GM23338 (cell line): ENCODE data around the gene OSBPL7. TPM values are rescaled to one million over a fixed set of nuclear protein-coding genes. Genes with fewer than 3 reads are reported as not detected.
A peak's percentile ranks its signal among the peaks of the same experiment; 100 is the strongest.

Source experiments
- ATAC-seq: fragments of 200-7000 bp; cut with Tn5 transposase; 3 replicates; pipeline ENCODE4 v1.9.1; 2020
- DNase-seq: peaks from one replicate; pipeline ENCODE4 v3.0.0-alpha.2; 2015; ENCODE audit warnings: low spot score
- H2AFZ ChIP-seq: fragments of 200-600 bp; sonication (generic); 2 replicates; pipeline ENCODE4 v1.8.0; 2016; ENCODE audit warnings: antibody characterized with exemption, mild to moderate bottlenecking, moderate library complexity
- H3F3A ChIP-seq: fragments of 200-600 bp; sonication (generic); replicated peaks from 2 replicates; pipeline ENCODE4 v1.8.0; 2017; ENCODE audit warnings: antibody characterized with exemption, mixed run types, low read depth
- H3K27ac ChIP-seq: fragments of 200-600 bp; sonication (generic); 2 replicates; pipeline ENCODE4 v1.6.1; 2016; ENCODE audit warnings: low read depth
- H3K27me3 ChIP-seq: fragments of 200-600 bp; sonication (generic); 2 replicates; pipeline ENCODE4 v1.8.0; 2016; ENCODE audit warnings: mild to moderate bottlenecking, mixed run types, moderate library complexity; ENCODE audit not compliant: insufficient read depth
- H3K36me3 ChIP-seq: fragments of 200-600 bp; sonication (generic); 2 replicates; pipeline ENCODE4 v1.8.0; 2016; ENCODE audit warnings: mild to moderate bottlenecking; ENCODE audit not compliant: insufficient read depth
- H3K4me1 ChIP-seq: fragments of 200-600 bp; sonication (generic); 2 replicates; pipeline ENCODE4 v1.8.0; 2016; ENCODE audit warnings: mild to moderate bottlenecking, moderate library complexity; ENCODE audit not compliant: insufficient read depth
- H3K4me2 ChIP-seq: fragments of 200-600 bp; sonication (generic); 2 replicates; pipeline ENCODE4 v1.7.1; 2017; ENCODE audit warnings: mixed run types
- H3K4me3 ChIP-seq: fragments of 200-600 bp; sonication (generic); 2 replicates; pipeline ENCODE4 v1.6.1; 2016; ENCODE audit warnings: mixed run types
- H3K79me2 ChIP-seq: fragments of 200-600 bp; sonication (generic); replicated peaks from 2 replicates; pipeline ENCODE4 v1.8.0; 2017; ENCODE audit warnings: mild to moderate bottlenecking; ENCODE audit not compliant: insufficient read depth
- H3K9me2 ChIP-seq: fragments of 200-600 bp; sonication (generic); 2 replicates; pipeline ENCODE4 v1.8.0; 2017; ENCODE audit not compliant: insufficient read depth
- H4K20me1 ChIP-seq: fragments of 200-600 bp; sonication (generic); replicated peaks from 2 replicates; pipeline ENCODE4 v1.8.0; 2017; ENCODE audit warnings: mild to moderate bottlenecking; ENCODE audit not compliant: insufficient read depth
- H3K27ac Mint-ChIP-seq: 2 replicates; pipeline ENCODE4 v1.8.0; 2020; ENCODE audit warnings: inconsistent platforms, mild to moderate bottlenecking, moderate library complexity, mixed read lengths
- H3K27me3 Mint-ChIP-seq: 3 replicates; pipeline ENCODE4 v1.8.0; 2022; ENCODE audit warnings: low read depth, mild to moderate bottlenecking, moderate library complexity, mixed read lengths, inconsistent platforms; ENCODE audit not compliant: insufficient read depth, poor library complexity
- H3K36me3 Mint-ChIP-seq: 3 replicates; pipeline ENCODE4 v1.8.0; 2021; ENCODE audit warnings: low read depth, mild to moderate bottlenecking, inconsistent platforms, moderate library complexity, mixed read lengths
- H3K4me1 Mint-ChIP-seq: 3 replicates; pipeline ENCODE4 v1.8.0; 2020; ENCODE audit warnings: mild to moderate bottlenecking, inconsistent platforms, mixed read lengths
- H3K4me3 Mint-ChIP-seq: 3 replicates; pipeline ENCODE4 v1.8.0; 2021; ENCODE audit warnings: moderate library complexity, mild to moderate bottlenecking, inconsistent platforms, mixed read lengths
- H3K9me3 Mint-ChIP-seq: 3 replicates; pipeline ENCODE4 v1.8.0; 2020; ENCODE audit warnings: moderate library complexity, mild to moderate bottlenecking, inconsistent platforms, mixed read lengths
- CREB1 ChIP-seq: fragments of 250-450 bp; sonication (Bioruptor Pico); IDR thresholded peaks from 2 replicates; pipeline ENCODE4 v1.5.0; 2020; ENCODE audit warnings: low read depth, mild to moderate bottlenecking, moderate library complexity
- CTCF ChIP-seq, 2 experiments: fragments of 200-600 bp in 1 of 2; sonication (generic) in 1 of 2; conservative IDR thresholded peaks; 2 replicates each; pipeline versions ENCODE4 v1.5.1 to v1.6.1; 2016 to 2017; ENCODE audit warnings: antibody characterized with exemption in 2 of 2, low read depth in 2 of 2, mild to moderate bottlenecking in 2 of 2, moderate library complexity in 1 of 2
- ETS1 ChIP-seq: IDR thresholded peaks from 2 replicates; pipeline ENCODE4 v1.6.1; 2016; ENCODE audit warnings: antibody characterized with exemption
- EZH2 ChIP-seq: fragments of 200-600 bp; sonication (generic); IDR thresholded peaks from one replicate; pipeline ENCODE4 v1.8.0; 2017; ENCODE audit warnings: antibody characterized with exemption, mild to moderate bottlenecking, low read depth; ENCODE audit not compliant: unreplicated experiment
- NANOG ChIP-seq: IDR thresholded peaks from 2 replicates; pipeline ENCODE4 v1.6.1; 2016; ENCODE audit warnings: antibody characterized with exemption, borderline replicate concordance
- POLR2AphosphoS5 ChIP-seq: IDR thresholded peaks from 2 replicates; pipeline ENCODE4 v1.6.1; 2016; ENCODE audit warnings: antibody characterized with exemption, low read depth
- REST ChIP-seq: IDR thresholded peaks from one replicate; pipeline ENCODE4 v1.6.1; 2018; ENCODE audit warnings: antibody characterized with exemption; ENCODE audit not compliant: unreplicated experiment
- STAT1 ChIP-seq: IDR thresholded peaks from one replicate; pipeline ENCODE4 v1.6.1; 2016; ENCODE audit warnings: antibody characterized with exemption; ENCODE audit not compliant: unreplicated experiment
- ZNF114 ChIP-seq: fragments of 250-450 bp; sonication (Bioruptor Pico); IDR thresholded peaks from 2 replicates; pipeline ENCODE4 v1.5.0; 2020; ENCODE audit warnings: mild to moderate bottlenecking, moderate library complexity
- ZNF331 ChIP-seq: fragments of 250-450 bp; sonication (Bioruptor Pico); IDR thresholded peaks from 2 replicates; pipeline ENCODE4 v1.5.0; 2020; ENCODE audit warnings: low read depth, mild to moderate bottlenecking, moderate library complexity
- ZNF462 ChIP-seq: fragments of 250-450 bp; sonication (Bioruptor Pico); IDR thresholded peaks from 2 replicates; pipeline ENCODE4 v1.5.0; 2020; ENCODE audit warnings: mild to moderate bottlenecking, moderate library complexity
- polyA plus RNA-seq: library from polyadenylated mRNA; unstranded; fragments of >200 nt; fragmentation: Nextera tagmentation; extraction: Ambion mirVana; gene quantifications from 2 replicates; pipeline ENCODE4 v1.2.1, GENCODE V29; 2016
- total RNA-seq: library from RNA; depleted of rRNA; stranded (reverse); fragments of >200 nt; shearing (Covaris generic); gene quantifications from 2 replicates; pipeline ENCODE4 v1.2.3, GENCODE V29; 2014

OSBPL7 gene
- total and polyA plus RNA-seq, 2 experiments from 2014 or later: 3.4 to 8.1 TPM

GRCh38 chr17:47816111-47816735 is 5.4 kb downstream of the OSBPL7 start (continued):
- TF ChIP-seq CREB1 (no peak), STAT1 (no peak), ZNF331 (CRISPR knock-in tag) (no peak), ETS1 (no peak), EZH2 (no peak), POLR2AphosphoS5 (no peak), REST (no peak), ZNF114 (CRISPR knock-in tag) (no peak)

- Mint-ChIP-seq H3K36me3 (peaks cover 3% of the 10 kb centered on the region; the same call in 1 of the 3 replicates), H3K4me3 (no peak overlapping the region; the same call in 2 of the 3 replicates), H3K9me3 (no peaks in the 10 kb centered on the region; the same call in 2 of the 3 replicates), H3K4me1 (peaks cover 2% of the 10 kb centered on the region; the same call in 2 of the 3 replicates), H3K27ac (peak overlapping the region; percentile 50; the same call in 1 of the 2 replicates), H3K27me3 (peaks cover 6% of the 10 kb centered on the region)
- Histone ChIP-seq H3K4me1 (no peaks in the 10 kb centered on the region), H3F3A (no peaks in the 10 kb centered on the region), H4K20me1 (no peaks in the 10 kb centered on the region), H2AFZ (no peak overlapping the region), H3K36me3 (no peaks in the 10 kb centered on the region), H3K4me2 (no peak overlapping the region), H3K27ac (no peak overlapping the region), H3K27me3 (no peaks in the 10 kb centered on the region), H3K4me3 (no peak overlapping the region), H3K9me2 (no peaks in the 10 kb centered on the region), H3K79me2 (no peaks in the 10 kb centered on the region)
- ATAC-seq (no peak), DNase-seq (no peak)
- TF ChIP-seq NANOG: no peak
- no peak for TF ChIP-seq ZNF462 (CRISPR knock-in tag)
- TF ChIP-seq ZNF331 (CRISPR knock-in tag): no peak
- no peak for TF ChIP-seq CTCF (conservative IDR thresholded peaks at IDR 0.05; ENCODE audit: low read depth in 2 of 2)
- no peak for TF ChIP-seq ZNF114 (CRISPR knock-in tag)
These were observed 6.3 kb downstream of the OSBPL7 start for GRCh38 chr17:47815106-47815918.
